Loucy (cell line): Measurements from ENCODE around the gene DCAF11.

Experiments
- EZH2phosphoT487 ChIP-seq: fragments of 200-600 bp; IDR thresholded peaks from 2 replicates; pipeline ENCODE4 v1.6.1; 2018; ENCODE audit warnings: antibody characterized with exemption, mild to moderate bottlenecking, moderate library complexity, borderline replicate concordance
- TF ChIP-seq, protein P1 (sequence below): fragments of 200-600 bp; sonication (generic); conservative IDR thresholded peaks from 2 replicates; pipeline ENCODE4 v1.5.1; 2014; ENCODE audit warnings: mild to moderate bottlenecking, antibody characterized with exemption, low read length

GRCh38 chr14:24138396-24139271, 24.1 kb downstream of the DCAF11 start:
- TF ChIP-seq, protein P1, sequence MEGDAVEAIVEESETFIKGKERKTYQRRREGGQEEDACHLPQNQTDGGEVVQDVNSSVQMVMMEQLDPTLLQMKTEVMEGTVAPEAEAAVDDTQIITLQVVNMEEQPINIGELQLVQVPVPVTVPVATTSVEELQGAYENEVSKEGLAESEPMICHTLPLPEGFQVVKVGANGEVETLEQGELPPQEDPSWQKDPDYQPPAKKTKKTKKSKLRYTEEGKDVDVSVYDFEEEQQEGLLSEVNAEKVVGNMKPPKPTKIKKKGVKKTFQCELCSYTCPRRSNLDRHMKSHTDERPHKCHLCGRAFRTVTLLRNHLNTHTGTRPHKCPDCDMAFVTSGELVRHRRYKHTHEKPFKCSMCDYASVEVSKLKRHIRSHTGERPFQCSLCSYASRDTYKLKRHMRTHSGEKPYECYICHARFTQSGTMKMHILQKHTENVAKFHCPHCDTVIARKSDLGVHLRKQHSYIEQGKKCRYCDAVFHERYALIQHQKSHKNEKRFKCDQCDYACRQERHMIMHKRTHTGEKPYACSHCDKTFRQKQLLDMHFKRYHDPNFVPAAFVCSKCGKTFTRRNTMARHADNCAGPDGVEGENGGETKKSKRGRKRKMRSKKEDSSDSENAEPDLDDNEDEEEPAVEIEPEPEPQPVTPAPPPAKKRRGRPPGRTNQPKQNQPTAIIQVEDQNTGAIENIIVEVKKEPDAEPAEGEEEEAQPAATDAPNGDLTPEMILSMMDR: no peak
- no peak for TF ChIP-seq EZH2phosphoT487
